ENCODE measurements around the gene ATXN7L2.

The ATXN7L2 gene

DNA sequence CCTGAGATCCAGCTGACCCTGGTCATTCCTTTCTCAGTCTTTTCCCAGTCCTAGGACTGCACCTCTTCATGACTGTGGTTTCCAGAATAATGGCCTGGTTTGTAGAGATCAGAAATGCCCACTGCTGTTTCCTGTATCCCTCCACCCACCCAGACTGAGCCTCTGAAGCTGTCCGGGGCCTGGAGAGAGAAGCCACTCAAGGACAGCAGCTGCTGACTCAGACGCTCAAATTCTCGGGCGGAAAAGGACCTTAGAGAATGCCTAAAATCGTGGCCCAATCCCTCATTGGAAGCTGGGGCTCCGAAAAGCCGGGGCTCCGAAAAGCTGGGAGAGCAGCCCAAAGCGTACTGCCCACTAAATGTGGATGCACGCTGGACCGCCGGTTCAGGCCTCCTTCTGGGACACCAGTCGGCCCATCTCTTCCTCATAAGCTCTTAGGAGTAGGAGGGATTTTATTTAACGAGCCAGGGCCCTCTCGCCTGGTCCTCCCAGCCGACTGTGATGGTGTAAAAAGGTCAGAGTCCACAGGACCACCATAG is 48.2 kb downstream of the ATXN7L2 start:
- H3K4me3 Mint-ChIP-seq, result peak overlapping the region; percentile 77
- no peaks in the 10 kb centered on the region for H3K9me3 Mint-ChIP-seq
- peaks cover 18 to 24% of the 10 kb centered on the region in 2 donors for H3K4me1 Mint-ChIP-seq
- peaks cover 0 to 16% of the 10 kb centered on the region in 2 donors for H3K27me3 Mint-ChIP-seq
- DNase-seq (no peak), ATAC-seq (replicated peaks) (no peak)
- no peaks in the 10 kb centered on the region for H3K36me3 Mint-ChIP-seq
- H3K27ac Mint-ChIP-seq, result no peak overlapping the region

- H3K27ac Mint-ChIP-seq, result peak overlapping the region; percentile 88
- DNase-seq (peak; percentile 81), ATAC-seq (replicated peaks) (peak; percentile 94)
- peaks cover 0 to 11% of the 10 kb centered on the region in 2 donors for H3K27me3 Mint-ChIP-seq
- H3K4me3 Mint-ChIP-seq, result peak overlapping the region; percentile 77
- peaks cover 11 to 18% of the 10 kb centered on the region in 2 donors for H3K4me1 Mint-ChIP-seq
- H3K9me3 Mint-ChIP-seq, result no peaks in the 10 kb centered on the region
- no peaks in the 10 kb centered on the region for H3K36me3 Mint-ChIP-seq
Measured at GRCh38 chr1:109532365-109533136, 48.8 kb downstream of the ATXN7L2 start.

DNA sequence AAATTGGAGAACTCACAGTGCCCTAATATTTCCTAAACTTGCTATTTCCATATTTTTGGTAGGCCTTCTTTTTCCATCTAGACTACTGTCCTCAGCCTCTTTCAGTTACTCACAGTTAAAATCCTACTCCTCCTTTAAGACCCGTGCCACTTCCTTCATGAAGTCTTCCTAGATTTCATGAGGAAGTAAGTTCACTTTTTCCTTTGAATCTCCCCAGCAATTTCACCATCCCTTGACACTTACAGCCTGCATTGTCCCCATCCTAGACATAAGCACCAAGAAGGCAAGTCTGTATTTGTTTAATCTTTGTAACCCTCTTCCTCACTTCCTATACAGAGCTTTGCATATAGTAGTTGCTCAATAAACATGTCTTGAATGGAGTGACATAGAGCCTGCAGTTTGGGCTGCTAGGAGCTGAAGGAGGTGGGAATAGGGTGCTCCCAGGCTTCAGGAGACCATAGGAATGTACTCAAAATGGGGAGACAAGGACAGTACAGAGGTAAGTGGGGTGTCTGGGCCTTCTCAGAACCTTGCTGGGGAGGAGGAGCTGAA is 50.7 kb downstream of the ATXN7L2 start:
- Mint-ChIP-seq H3K9me3 (no peaks in the 10 kb centered on the region), H3K4me3 (no peak overlapping the region), H3K36me3 (no peaks in the 10 kb centered on the region), H3K27ac (no peak overlapping the region), H3K4me1 (peaks cover 8 to 11% of the 10 kb centered on the region in 2 donors), H3K27me3 (no peaks in the 10 kb centered on the region)
- ATAC-seq (replicated peaks) (no peak), DNase-seq (no peak)

- Mint-ChIP-seq H3K27me3 (no peaks in the 10 kb centered on the region), H3K27ac (no peak overlapping the region), H3K36me3 (no peaks in the 10 kb centered on the region), H3K4me1 (peaks cover 8 to 11% of the 10 kb centered on the region in 2 donors), H3K4me3 (no peak overlapping the region), H3K9me3 (no peaks in the 10 kb centered on the region)
- no peak for ATAC-seq (replicated peaks)
- no peak for DNase-seq
Measured at GRCh38 chr1:109535481-109535880, 51.8 kb downstream of the ATXN7L2 start.

- no peaks in the 10 kb centered on the region for H3K9me3 Mint-ChIP-seq
- no peak for DNase-seq
- no peaks in the 10 kb centered on the region for H3K36me3 Mint-ChIP-seq
- H3K27me3 Mint-ChIP-seq, result no peaks in the 10 kb centered on the region
- H3K4me1 Mint-ChIP-seq, result peaks cover 8 to 11% of the 10 kb centered on the region in 2 donors
- no peak overlapping the region for H3K4me3 Mint-ChIP-seq
- no peak overlapping the region for H3K27ac Mint-ChIP-seq
- no peak for ATAC-seq (replicated peaks)
Measured at GRCh38 chr1:109535971-109536491, 52.3 kb downstream of the ATXN7L2 start.

GRCh38 chr1:109537450-109538178 is 53.9 kb downstream of the ATXN7L2 start:
- H3K4me3 Mint-ChIP-seq, result no peak overlapping the region
- no peaks in the 10 kb centered on the region for H3K36me3 Mint-ChIP-seq
- ATAC-seq (replicated peaks) (no peak), DNase-seq (no peak)
- no peaks in the 10 kb centered on the region for H3K9me3 Mint-ChIP-seq
- H3K27me3 Mint-ChIP-seq, result no peaks in the 10 kb centered on the region
- H3K4me1 Mint-ChIP-seq, result peaks cover 4% of the 10 kb centered on the region in 2 donors
- no peak overlapping the region for H3K27ac Mint-ChIP-seq

DNA sequence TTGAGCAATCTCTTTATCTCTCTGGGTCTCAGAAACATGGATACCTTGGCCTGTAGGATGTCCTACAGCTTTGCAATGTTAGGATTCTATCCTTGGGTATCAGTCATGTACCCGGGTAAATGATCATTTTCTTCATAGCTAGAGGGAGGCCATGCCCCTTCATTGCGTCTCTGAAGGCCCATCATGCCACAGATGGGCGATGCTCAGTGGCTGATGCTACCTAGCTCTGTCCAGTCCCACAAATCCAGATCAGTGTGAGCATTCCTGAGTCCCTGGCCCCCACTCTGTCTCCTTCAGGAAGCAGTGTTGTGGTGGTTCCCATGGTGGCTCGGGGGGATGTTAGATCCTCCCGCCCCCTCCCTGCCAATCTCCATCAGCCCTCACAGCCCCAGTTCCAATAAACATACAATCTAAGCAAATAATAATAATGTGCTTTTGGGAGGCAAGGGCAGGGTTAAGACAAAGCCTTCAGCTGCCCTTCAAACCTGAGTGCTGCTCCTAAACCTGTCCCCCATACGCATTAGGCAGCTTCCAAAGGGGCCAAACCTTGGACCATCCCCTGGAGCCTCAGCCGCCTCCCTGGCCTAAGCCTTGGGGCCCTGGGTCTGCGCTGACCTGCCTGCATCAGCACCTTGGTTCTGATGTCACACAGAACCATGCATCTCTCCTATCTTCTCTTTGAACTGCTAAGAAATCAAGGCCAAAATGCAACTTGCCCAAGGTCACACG is 55.3 kb downstream of the ATXN7L2 start:
- H3K27ac Mint-ChIP-seq, result no peak overlapping the region
- no peaks in the 10 kb centered on the region for H3K27me3 Mint-ChIP-seq
- H3K4me3 Mint-ChIP-seq, result no peak overlapping the region
- DNase-seq (no peak), ATAC-seq (replicated peaks) (no peak)
- no peaks in the 10 kb centered on the region for H3K9me3 Mint-ChIP-seq
- no peaks in the 10 kb centered on the region for H3K36me3 Mint-ChIP-seq
- H3K4me1 Mint-ChIP-seq, result no peaks in the 10 kb centered on the region

DNA sequence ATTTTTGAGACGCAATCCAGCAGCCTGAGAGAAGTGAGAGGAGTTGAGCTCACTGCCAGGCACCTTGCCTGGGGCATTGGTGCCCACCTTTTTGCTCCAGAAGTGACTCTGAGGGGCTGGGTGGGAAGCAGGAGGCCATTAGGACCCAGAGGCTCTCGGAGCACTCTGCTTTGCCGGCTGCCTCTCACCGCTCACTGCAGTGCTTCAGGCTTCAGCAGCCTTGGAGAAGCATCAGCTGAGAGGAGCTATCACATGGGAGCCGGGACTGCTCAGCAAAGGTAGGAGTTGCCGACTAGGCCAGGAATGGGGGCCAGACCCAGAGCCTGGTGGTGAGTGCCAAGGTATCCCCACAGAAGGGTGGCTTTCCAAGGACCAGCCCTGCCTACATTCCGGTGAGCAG is 56.0 kb downstream of the ATXN7L2 start, which contains the start of gene GPR61:
Gene GPR61 (plus strand): TSS at position 197 of the 400 bp plus-strand sequence. CDS start 3,151 bp downstream, outside the sequence.
- no peaks in the 10 kb centered on the region for H3K27me3 Mint-ChIP-seq

DNA sequence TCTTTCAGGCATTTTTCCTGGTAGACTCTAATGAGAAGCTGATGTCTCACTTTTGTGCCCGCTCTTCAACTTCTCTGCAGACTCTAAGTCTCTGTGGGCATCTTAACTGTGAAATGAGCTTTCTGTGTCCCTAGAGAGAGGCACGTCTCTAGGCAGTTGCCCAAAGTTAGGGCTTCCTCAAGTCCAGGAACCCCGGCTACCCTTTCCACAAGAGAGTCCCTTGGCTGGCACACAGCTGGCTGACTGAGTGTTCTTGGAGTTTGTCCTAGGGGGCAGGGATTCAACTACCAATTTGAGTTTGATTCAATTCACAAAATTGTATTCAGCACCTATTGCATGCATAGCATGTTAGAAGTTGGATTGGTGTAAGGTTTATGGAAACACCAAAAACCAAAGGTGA is 57.4 kb downstream of the ATXN7L2 start:
- Mint-ChIP-seq H3K36me3 (no peaks in the 10 kb centered on the region), H3K4me3 (no peak overlapping the region), H3K27ac (no peak overlapping the region), H3K4me1 (peaks cover 2% of the 10 kb centered on the region in 2 donors), H3K27me3 (no peaks in the 10 kb centered on the region), H3K9me3 (no peaks in the 10 kb centered on the region)
- ATAC-seq (replicated peaks) (no peak), DNase-seq (no peak)

More for the DNA sequence above, 56.0 kb downstream of the ATXN7L2 start, which contains the start of gene GPR61:
- DNase-seq (no peak), ATAC-seq (replicated peaks) (no peak)
- no peaks in the 10 kb centered on the region for H3K36me3 Mint-ChIP-seq
- H3K9me3 Mint-ChIP-seq, result no peaks in the 10 kb centered on the region
- H3K27ac Mint-ChIP-seq, result no peak within 1 kb of the TSS
- H3K4me3 Mint-ChIP-seq, result no peak within 1 kb of the TSS
- no peaks in the 10 kb centered on the region for H3K4me1 Mint-ChIP-seq

Measured in stimulated activated naive B cell treated with anti-CD40 and anti-IgM and Interleukin-4, amounts not matched to agents 10 μg/mL and 1 μg/mL and 100 μg/mL, for 72 hours (primary cell).